ENCODE results near the gene RAB8A. TPM values are rescaled to one million over a fixed set of nuclear protein-coding genes. Genes with fewer than 3 reads are reported as not detected.

RAB8A gene
- total RNA-seq, 1 donor, result 99.9 TPM

DNA sequence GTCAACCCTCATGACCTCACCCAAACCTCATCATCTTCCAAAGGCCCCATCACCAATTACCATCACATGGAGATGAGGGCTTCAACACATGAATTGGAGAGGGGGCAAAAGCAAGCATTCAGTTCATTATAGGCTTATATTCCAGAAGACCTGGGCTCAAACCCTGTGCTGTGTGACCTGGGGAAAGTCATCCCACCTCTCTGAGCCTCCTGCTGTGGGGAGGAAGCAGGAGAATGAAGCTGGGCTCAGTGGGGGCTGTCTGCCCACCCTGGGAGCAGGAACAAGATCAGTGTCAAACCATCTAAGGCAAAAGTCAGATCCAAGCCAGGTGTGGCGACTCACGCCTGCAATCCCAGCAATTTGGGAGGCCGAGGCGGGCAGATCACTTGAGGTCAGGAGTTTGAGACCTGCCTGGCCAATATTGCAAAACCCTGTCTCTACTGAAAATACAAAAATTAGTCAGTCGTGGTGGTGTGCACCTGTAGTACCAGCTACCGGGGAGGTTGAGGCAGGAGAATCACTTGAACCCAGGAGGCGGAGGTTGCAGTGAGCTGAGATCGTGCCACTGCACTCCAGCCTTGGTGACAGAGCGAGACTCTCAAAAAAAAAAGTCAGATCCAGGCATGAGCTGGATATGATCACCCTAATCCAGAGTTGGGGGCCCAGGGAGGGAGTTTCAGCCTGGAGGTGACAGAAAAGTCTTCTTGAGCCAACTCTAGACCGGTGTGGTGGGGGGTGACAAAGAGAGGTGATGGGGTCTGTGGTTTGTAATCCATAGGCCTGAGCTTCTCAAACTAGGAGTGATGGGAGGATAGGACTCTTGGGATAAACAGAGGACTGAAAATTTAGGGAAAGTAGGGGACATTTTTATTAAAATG, 37.0 kb upstream of the RAB8A start:
- no peak for DNase-seq (ENCODE audit: low read depth)
- TF ChIP-seq, protein P1, sequence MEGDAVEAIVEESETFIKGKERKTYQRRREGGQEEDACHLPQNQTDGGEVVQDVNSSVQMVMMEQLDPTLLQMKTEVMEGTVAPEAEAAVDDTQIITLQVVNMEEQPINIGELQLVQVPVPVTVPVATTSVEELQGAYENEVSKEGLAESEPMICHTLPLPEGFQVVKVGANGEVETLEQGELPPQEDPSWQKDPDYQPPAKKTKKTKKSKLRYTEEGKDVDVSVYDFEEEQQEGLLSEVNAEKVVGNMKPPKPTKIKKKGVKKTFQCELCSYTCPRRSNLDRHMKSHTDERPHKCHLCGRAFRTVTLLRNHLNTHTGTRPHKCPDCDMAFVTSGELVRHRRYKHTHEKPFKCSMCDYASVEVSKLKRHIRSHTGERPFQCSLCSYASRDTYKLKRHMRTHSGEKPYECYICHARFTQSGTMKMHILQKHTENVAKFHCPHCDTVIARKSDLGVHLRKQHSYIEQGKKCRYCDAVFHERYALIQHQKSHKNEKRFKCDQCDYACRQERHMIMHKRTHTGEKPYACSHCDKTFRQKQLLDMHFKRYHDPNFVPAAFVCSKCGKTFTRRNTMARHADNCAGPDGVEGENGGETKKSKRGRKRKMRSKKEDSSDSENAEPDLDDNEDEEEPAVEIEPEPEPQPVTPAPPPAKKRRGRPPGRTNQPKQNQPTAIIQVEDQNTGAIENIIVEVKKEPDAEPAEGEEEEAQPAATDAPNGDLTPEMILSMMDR (IDR thresholded peaks at IDR 0.05; ENCODE audit: insufficient read depth, low read length), result no peak

DNA sequence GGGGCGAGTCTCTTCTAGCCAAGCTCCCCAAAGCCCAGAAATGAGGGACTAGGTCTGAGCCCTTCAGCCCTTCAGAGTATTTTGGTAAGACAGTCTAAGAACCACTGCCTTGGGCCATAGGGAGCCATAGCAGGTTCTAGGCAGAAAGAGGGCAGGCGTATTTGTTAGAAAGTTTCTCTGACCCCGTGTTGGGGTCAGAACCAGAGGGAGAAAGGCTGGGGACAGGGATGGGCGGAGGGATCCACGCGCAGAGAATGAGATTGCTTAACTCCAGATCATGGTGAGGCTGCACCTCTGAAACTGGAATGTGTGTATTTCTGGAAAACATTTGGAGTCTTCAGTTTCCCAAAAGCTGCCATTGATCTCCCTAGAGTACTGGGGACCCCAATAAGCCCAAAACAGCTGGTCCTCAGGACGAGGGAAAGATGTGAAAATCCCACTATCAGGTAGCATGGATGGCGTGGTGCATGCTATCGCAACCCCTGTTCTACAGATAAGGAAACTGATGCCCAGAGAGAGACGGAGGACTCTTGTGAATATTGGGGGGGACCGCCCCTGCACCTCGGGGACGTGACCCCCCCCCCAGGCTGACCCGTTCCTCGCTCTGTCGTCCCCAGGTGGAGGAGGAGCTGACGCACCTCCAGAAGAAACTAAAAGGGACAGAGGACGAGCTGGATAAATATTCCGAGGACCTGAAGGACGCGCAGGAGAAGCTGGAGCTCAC, 36.1 kb upstream of the RAB8A start:
- TF ChIP-seq, protein P1 (IDR thresholded peaks at IDR 0.05; ENCODE audit: insufficient read depth, low read length), result no peak
- DNase-seq (ENCODE audit: low read depth), result no peak
- H3K4me3 ChIP-seq (ENCODE audit: low read depth, low read length), result peak overlapping the region; percentile 68

More for the DNA sequence above, 37.0 kb upstream of the RAB8A start:
- H3K4me3 ChIP-seq (ENCODE audit: low read depth, low read length), result no peak overlapping the region

DNA sequence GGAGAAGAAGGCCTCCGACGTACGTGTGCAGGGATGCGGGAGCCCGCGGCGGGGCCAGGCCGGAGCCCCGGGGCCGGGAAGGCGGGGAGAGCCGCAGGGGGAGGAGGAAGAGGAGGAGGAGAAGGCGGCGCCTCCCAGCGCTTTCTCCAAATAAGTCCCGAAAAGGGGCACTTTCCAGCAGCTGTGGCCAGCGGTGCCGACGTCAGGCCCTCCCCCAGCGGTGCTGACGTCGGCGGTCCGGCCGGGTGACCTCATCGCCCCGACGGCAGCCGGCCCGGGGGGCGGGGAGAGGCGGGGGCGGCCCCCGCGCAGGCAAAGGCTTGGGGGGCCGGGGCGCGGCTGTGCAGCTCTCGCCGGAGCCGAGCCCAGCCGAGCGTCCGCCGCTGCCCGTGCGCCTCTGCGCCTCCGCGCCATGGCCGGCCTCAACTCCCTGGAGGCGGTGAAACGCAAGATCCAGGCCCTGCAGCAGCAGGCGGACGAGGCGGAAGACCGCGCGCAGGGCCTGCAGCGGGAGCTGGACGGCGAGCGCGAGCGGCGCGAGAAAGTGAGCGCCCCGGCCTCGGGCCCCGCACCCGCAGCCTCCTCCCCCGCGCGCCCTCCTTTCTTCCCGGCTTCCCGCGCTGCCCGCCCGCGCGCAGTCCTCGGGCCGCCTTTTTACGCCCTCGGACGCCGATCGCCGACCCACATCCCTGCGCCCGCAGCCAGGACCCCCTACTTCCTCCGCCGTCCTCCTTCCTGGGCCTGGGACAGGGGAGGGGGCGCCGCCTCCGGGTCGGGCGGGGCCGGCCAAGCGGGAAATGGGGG, 35.3 kb upstream of the RAB8A start, which contains the start of gene TPM4:
TSS of gene TPM4 (plus strand) at position 342 of the 804 bp plus-strand sequence. CDS start at position 413, 71 bp downstream.
- peak; percentile 96 for DNase-seq (ENCODE audit: low read depth)
- TF ChIP-seq, protein P1 (IDR thresholded peaks at IDR 0.05; ENCODE audit: insufficient read depth, low read length), result no peak
- H3K4me3 ChIP-seq (ENCODE audit: low read depth, low read length), result peak within 1 kb of the TSS; percentile 94

DNA sequence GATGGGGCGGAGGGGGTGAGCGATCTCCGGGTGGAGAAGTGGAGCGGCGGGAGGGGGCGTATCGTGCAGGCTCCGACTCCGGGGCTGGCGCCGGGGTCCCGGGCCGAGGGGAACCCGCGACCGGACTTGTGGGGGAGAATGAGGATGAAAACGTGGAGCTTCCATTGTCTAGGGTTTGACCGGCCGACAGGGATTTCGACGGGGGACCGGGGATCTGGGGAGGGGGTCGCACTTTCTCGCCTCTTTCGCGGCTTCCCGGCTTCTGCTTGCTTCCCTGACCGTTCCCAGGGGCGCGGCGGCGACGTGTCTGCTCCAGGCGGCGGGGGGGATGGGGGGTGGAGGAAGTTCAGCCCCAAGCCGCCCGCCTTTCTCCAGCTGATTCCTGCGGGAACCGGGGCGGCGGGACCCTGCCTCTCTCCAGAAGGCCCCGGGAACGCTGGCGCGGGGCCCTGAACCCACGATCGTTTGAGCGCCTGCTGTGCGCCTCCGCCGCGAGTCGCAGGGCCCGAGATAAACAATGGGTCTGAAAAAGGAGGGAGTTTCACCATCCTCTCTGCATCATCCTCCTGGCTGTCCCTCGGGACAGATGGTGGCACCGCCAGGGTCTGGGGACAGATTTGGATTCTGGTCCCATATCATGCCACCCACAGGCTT, 34.6 kb upstream of the RAB8A start:
- TF ChIP-seq, protein P1 (IDR thresholded peaks at IDR 0.05; ENCODE audit: insufficient read depth, low read length), result no peak
- no peak for DNase-seq (ENCODE audit: low read depth)

DNA sequence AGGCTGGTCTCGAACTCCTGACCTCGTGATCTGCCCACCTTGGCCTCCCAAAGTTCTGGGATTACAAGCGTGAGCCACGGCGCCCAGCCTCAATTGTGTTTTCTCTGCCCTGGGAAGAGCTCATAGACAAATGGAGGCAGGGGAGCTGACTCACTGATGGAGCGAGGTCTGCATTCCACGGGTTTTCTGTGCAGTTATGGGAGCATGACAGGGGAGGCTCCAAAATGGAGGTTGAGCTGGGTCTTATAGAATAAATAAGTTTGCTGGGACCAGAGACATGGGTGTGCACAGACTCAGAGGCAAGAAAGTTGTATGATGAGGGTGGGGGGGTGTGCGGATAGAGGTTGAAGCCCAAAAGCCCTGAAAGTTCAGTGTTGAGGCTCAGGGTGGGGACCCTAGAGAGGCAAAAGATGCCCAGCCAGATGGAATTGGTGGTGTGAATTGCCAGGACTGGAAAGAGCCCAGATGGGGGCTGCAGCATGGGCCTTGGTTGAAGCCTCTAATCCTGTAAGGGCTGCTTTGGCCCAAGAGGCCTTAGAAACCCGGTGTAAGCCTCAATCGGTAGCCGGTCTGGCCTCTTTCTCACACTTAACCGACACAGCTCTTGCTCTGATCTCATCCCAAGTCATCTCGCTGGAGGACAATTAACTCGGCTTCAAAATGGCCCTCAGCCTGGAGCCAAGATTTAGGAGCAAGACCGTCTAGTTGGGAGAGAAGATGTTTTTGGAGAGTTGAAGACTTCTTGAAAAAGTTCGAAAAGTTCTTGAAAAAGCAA, 33.5 kb upstream of the RAB8A start:
- peak overlapping the region; percentile 94 for H3K4me3 ChIP-seq (ENCODE audit: low read depth, low read length)
- TF ChIP-seq, protein P1 (IDR thresholded peaks at IDR 0.05; ENCODE audit: insufficient read depth, low read length), result no peak
- DNase-seq (ENCODE audit: low read depth), result peak; percentile 66

More for the DNA sequence above, 34.6 kb upstream of the RAB8A start:
- peak overlapping the region; percentile 94 for H3K4me3 ChIP-seq (ENCODE audit: low read depth, low read length)
